HG03342 (cell line): ENCODE measurements around the gene SPSB4.

Experiments
- ATAC-seq: cut with Tn5 transposase; IDR thresholded peaks from one replicate; pipeline ENCODE4 v1.9.1; 2021; ENCODE audit warnings: mild to moderate bottlenecking, moderate library complexity; ENCODE audit not compliant: unreplicated experiment

SPSB4 gene

DNA sequence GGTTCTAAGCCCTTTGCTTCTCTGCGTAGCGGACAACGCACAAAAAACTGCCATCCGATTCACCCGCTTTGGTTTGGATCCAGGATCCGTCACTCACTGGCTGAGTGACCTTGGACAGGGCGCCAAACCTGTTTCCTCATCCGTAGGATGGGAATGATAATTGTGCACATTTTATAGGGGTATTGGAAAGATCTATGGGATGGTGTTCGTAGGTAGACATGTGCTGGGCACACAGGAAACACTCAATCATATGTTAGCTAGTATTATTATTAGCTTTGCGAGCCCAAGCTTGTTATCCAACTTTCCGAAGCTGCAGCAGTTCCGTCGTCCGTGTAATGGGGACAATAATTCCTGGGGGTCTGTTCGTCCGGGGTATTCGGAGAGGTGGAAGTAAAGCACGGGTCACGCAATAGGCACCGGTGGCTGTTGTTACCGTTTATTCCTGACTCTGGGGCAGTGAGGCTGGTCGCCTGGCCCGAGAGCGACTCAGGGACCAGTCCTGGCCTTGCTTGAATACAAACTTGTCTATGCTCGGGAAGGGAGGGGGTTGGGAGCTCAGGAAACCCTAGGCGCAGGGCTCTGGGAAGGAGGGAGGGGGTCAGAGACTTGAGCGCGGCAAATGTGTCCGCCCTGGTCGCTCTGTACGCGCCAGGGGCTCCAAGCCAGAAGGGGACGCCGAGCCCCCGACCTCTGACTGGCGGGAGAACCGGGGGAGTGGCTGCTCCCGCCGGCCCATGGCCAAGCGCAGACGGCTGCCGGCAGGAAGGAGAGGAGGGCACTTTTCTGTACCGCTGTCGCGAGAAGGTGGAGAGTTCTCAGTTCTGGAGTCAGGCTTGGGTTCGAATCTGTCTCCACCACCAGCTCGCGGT, 1.3 kb downstream of the SPSB4 start:
- ATAC-seq: no peak

DNA sequence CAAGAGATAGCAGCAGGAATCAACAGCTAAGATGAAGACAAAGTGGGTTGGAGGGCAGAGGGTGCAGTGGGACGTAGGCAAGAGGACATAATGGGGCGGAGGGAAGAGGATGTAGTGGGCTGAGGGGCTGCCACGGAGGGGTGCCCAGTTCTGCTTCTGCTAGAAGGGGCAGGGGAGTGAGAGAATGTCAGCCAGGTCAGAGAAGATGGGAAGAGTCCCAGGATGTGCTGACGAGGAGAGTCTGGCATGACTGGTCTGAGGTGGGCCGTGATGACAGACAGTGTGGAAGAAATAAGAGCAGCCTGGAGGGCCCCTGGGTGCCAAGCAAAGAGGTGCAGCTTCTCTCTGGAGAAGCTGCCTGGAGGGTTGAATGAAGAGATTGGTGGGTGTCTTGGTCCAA, 4.0 kb downstream of the SPSB4 start:
- ATAC-seq: no peak

DNA sequence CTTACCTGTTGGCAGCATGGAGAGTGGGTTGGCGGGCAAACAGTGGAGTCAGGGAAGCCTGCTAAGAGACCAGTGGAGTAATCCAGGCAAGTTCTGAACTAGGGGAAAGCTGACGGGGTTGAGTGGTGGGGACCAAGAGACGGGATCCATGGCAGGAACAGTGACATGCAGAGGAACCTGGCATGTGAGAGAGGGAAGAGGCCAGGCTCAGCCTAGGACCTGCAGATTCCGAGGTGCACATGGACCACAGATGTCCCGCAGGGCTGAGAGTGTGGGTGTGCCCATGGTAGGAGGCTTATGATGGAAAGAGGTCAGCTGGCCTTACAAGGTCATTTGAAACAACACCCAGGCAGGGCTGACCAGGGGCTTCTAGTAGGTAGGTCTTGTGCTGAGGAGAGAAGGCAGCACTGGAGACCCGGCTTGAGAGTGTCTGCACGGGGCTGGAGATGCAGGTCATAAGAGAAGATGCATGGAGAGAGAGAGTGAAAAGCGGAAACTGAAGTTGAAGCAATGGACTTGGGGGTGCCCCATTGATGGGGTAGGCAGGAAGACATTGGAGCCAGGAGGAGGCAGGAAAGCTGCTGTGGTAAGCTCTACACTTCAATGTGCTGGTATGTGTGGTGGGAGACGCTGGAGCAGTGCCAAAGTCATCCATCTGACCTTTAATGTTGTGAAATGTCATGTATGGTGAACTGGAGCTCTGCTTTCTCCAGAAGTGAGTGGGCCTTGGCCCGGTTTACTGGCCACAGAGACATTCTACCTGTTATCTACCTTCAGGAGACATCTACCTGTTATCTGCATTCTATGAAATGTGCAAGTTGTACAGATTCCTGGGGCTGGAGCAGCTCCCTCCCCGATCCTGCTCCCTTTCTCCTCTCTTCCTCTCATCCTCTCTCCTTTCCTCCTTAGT, 4.6 kb downstream of the SPSB4 start:
- no peak for ATAC-seq

DNA sequence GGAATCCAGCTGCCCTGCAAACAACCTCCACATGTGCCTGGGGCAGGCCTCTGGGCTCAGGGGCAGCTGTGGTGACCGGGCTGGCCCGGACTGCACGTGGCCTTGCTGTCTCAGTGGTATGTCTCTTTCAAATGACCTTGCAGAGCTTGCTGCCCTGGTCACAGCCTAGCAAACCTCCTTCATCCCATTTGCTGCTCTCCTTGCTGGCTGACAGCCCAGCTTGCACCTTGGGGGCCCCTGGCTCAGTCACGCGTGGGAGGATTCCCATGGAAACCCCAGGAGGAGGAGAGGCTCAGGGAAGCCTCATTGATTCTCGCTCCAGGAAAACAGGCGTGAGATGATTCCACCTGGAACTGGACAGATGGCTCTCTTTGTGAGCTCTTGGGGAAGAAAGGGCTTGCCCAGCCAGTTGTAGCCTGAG, 5.6 kb downstream of the SPSB4 start:
- ATAC-seq: no peak

DNA sequence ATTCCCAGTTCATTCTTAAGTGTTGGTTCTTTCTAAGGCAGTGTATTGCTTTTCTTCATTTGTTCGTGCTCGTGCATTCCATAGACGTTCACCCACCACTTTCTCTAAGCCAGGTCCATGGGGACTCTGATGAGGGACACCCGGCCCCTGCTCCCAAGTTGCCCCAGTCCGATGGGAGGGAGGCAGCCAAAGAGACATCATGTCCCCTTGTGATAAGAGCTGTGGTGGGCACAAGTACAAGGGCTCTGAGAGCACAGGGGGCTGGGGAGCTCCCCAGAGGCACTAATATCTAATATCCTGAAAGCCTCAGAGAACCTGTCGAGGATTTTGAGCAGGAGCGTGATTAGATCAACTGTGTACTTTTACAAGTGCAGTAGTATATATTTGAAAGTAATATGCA, 6.3 kb downstream of the SPSB4 start:
- no peak for ATAC-seq

DNA sequence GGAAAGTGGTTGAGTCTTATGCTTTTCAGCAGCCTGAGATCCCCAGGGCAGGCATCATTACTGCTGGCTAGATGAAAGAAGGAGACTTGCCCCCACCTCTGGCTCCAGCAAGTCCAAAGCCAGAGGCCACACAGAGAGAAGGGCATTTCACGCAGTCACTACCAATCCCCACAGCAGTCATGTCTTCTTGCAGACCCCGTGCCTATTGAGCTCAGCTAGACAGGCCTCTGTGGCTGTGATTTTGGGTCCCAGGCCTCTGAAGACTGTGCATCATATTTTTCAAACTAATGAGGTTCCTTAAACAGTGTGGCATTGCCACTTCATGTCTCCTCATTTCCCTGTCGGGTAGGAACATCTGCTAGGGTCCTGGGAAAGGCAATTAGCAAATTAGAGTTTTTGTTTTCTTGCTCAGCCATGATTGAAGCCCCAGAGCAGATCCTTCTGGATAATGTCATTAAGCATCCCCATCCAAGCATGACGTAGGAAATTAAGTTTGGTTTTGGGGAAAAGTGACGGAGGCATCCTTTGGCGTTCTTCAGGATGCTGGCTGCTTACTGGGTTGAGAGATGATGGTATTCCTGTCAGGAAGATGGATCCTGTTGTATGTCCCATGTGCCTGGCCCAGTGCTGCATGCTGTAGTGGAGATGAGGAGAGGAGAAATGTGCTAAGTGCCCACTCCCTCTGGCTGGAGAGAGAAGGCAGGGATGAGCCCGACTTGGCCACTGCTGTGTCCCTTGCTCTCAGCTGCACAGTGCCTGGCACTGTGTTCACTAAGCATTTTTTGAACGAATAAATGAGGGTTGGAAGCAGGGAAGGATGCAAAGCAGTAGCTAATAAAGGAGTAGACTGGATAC, 7.0 kb downstream of the SPSB4 start:
- no peak for ATAC-seq

DNA sequence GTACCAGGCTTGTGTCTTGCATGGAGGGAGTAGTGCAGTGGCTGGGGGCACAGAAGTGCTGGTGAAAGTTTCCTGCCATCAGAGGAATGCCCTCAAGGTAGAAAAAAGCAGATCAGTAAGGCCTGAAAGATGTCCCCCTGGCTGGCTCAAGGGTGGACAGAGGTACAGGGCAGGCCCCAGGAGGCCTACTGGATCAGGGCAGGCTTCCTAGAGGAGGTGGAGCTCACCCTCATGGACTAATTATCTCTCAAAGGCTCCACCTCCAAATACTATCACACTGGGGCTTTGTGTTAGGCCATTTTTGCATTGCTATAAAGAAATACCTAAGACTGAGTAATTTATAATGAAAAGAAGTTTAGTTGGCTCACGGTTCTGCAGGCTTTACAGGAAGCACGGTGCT, 7.8 kb downstream of the SPSB4 start:
- no peak for ATAC-seq

DNA sequence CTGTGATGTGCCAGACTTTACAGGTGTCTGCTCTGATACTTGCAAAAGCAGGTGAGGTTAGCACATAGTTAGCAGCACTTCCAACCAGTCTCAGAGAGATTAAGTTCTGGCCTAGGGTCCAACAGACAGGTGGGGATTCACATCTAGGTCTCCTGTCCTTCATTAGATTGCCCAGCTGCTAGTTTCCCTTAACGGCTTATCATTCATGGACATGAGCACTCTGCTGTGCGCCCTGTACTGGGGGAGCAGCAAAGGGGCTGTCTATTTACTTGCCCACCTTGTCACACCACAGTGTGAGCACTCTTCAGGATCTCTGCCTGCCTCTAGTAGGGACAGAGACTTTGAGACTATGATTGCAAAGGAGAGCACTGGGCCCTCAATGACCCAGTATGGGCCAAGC, 8.7 kb downstream of the SPSB4 start:
- ATAC-seq: no peak

DNA sequence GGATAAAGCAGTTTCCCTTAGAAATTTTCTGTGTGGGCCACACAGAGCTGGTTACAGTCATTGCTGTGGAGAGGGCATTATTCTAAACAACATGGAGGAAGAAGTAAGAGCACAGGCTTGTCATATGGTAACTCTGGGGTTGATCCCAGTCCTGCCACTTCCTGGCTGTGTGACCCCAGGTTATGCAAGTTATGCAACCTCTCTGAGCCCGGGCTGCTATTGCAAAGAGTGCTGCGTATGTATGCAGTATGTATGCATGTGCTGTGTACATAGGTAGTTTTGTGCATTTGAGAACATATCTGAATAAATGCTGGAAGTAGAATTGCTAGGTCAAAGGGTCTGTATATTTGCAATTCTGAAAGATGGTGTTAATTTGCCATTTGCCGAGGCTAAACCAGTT, 9.2 kb downstream of the SPSB4 start:
- no peak for ATAC-seq

DNA sequence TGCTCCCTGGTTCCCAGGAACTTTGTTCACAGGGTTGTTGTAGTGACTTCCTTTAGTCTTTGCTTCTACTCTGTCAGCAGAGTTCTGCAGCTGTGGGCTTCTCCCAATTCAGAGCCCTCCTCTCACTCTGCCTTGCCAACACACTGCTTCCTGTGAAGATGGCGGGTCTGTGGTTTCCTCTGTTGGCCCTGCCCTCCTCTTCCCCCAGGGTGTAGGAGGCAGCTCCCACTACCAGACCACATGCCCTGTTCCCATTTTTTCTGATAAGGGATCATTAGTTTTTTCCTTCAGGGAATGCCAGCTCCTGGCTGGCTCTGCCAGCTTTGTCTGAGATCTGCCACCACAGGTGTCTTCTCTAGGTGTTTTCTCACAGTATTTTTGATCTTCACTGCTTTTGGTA, 12.7 kb downstream of the SPSB4 start:
- no peak for ATAC-seq

DNA sequence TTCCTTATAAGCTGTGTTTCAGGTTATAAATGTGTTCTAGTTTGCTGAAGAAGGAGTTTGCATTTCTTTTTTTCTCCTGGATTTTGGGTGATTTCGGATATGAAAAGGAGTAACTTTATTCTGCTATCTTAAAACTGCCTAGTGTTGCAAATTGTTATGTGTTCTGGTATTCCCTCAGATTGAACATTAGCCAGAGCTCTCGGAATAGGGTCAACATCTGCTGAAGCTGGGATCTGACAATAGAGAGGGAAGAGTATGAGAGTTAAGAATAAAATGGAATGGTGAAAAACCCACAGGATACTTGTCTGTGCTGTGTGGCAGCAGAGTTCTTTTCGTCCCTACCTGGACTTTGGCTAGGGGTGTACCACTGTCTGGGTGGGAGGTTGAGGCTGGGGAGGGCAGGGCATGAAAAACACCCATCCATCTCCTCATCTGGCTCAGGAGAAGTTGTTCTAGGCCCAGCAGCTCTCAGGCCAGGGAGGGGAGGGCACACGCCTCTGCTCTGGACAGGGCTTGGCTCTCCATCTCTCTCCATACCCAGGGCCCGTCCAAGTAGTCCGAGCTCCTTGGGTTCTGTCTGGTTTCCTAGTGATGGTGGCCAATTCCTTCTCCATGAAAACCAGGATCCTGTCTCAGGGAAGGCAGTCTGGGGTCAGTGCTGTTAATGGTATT, 13.2 kb downstream of the SPSB4 start:
- no peak for ATAC-seq

DNA sequence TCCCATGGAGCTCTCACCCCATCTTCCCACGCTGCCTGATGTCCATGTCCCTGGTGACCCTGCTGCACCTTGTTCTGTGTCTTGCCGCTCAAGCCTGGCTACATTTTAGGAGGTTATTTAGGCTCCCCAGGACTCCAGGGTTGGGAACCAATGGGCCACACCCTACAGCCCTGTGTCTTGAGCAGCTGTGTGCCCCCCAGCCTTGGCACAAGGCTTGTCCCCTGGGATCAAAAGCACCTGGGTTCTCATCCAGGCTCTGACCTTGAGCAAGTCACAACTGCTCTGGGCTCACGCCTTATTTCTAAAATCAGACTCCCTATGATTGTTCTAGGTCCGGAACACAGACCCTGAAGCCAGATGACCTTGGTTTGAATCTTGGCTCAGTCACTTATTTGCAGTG, 14.1 kb downstream of the SPSB4 start:
- no peak for ATAC-seq

DNA sequence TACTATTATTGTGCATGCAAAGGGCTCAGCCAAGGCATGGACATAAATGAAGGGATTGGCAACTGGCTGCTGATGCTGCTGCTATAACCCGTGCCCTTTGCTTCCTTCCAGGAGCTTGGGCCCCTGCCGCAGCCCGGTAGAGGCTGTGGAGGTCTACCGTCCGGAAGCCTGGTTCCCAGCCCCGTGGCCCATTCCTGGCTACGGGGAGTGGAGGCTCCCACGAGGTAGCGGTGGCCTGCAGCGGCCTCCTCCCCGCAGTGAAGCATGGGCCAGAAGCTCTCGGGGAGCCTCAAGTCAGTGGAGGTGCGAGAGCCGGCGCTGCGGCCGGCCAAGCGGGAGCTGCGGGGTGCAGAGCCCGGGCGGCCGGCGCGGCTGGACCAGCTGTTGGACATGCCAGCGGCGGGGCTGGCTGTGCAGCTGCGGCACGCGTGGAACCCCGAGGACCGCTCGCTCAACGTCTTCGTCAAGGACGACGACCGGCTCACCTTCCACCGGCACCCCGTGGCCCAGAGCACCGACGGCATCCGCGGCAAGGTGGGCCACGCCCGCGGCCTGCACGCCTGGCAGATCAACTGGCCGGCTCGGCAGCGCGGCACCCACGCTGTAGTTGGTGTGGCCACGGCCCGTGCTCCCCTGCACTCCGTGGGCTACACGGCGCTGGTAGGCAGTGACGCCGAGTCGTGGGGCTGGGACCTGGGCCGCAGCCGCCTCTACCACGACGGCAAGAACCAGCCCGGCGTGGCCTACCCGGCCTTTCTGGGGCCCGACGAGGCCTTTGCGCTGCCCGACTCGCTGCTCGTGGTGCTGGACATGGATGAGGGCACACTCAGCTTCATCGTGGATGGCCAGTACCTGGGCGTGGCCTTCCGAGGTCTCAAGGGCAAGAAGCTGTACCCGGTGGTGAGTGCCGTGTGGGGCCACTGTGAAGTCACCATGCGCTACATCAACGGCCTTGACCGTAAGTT, 15.0 kb downstream of the SPSB4 start:
- ATAC-seq: no peak

DNA sequence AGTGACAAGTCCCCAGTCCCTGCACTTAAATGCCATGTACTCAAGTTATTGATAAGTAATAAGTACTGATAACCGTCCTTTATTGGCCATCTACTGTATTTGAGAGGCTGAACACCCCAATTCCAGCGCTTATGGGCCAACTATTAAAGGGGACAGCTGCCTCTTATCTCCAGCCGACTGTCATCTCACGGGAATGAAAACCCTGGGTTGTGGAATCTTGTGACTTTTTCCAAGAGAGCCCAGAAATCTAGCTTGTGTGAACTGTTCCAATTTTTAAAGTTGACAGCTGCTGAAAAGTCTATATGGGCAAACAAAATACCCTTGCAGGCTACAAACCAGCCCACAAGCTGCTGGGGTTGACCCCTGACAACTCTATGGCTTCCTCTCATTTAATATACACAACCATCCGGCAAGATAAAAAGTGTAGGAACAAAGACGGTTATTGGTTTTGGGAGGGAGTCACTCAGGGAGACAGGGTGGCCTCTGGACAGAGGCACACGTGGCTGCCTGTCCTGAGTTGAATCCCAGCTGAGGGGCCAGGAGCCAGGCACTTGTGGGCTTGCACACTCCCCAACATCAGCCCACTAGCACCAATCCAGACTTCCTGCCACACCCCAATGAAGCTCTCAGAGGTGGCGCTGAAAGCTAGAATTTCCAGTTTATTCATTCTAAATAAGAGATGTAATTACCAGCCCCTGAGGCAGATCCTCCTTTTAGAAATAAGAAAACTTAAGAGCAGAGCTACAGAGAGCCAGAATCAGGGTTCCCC, 16.2 kb downstream of the SPSB4 start:
- no peak for ATAC-seq

DNA sequence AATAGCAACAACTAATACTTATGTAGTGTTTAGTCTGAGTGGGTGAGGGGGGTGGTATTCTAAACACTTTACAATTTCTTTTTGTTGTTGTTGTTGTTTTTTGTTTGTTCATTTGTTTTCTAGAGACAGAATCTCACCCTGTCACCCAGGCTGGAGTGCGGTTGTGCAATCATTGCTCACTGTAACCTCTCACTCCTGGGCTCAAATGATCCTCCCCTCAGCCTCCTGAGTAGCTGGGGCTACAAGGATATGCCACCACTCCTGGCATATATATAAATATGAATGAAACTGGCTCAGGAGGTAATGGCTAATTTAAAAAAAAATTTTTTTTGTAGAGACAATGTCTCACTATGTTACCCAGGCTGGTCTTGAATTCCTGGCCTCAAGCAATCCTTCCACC, 19.1 kb downstream of the SPSB4 start:
- no peak for ATAC-seq

DNA sequence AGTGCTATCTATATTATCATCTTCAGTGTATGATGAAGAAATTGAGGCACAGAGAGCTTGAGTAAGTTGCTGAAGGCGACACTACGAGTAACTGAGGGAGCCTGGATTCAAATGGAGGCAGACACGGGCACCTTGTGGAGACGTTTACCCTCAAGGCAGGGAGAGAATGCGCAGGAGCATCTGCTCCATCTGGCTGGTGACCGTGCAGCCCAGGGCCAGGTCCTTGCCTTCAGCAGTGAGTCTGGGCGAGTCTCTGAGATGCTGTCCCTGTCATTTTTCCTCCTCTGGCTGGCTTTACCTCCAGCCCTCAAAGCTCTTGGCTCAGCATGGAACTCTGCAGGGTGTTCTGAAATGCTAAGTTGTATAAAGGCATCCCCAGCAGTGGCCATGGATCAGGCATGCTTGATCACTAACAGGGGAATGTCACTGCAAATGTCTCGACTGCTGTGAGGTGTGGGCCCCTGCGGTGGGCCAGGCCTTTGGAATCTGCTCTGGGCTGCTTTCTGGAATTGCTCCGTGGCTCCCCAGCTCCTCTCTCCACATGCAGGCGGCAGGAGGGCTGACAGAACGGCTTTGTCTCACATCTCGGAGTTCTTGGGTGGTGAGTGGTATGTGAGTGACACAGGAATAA, 19.7 kb downstream of the SPSB4 start:
- no peak for ATAC-seq

DNA sequence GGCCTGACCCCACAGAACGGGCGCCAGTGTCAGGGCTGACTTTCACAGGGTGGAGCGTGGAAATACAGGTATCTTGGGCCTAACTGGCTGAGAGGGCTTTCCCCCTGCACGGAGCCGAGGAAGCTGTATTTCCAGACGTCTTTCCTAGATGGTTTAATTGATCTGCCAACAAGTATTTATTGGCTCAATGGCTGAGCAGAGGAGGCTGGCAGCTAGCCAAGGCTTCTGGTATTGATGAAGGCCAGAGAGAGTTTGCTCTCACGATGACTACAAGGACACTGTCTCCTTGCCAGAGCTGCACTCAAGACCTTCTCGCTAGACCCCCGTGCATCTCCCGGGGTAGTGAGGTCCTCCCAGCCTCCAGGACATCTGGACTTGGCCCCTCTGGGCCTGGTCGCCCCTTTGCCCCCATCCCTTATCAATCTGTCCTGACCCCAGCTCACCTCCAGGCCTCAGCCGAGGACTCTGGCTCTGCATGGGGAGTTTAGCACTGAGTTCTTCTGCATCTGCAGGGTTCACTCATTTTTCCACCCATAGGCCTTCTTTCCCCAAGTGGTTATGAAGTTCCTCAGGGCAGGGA, 20.6 kb downstream of the SPSB4 start:
- no peak for ATAC-seq

DNA sequence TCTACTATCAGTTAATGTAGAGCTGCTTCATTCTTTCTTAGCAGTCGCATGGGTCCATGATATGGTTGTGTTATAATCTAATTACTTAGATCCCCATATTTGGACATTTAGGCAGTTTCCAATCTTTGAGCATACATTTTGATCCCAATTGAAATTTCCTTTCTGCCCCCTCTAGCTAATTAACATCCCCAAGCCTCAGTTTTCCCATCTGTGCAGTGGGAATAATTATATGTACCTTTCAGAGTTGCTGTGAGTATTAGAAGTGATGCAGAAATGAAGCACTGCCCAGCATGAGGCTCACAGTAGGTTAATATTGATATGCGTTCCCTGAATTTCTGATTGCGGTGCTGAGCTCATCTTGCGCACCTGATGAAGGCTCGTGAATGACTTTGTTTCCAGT, 21.8 kb downstream of the SPSB4 start:
- no peak for ATAC-seq
